HG03064 (cell line): Measurements from ENCODE around the gene PBXIP1.
"Not testable (repeated sequence)": the region's sequence is repeated elsewhere in the genome, so short reads cannot be mapped to it uniquely, and the experiment has no call there.

Experiments used
- ATAC-seq: cut with Tn5 transposase; IDR thresholded peaks from one replicate; pipeline ENCODE4 v1.9.1; 2021; ENCODE audit warnings: low read depth; ENCODE audit not compliant: unreplicated experiment

PBXIP1 gene

DNA sequence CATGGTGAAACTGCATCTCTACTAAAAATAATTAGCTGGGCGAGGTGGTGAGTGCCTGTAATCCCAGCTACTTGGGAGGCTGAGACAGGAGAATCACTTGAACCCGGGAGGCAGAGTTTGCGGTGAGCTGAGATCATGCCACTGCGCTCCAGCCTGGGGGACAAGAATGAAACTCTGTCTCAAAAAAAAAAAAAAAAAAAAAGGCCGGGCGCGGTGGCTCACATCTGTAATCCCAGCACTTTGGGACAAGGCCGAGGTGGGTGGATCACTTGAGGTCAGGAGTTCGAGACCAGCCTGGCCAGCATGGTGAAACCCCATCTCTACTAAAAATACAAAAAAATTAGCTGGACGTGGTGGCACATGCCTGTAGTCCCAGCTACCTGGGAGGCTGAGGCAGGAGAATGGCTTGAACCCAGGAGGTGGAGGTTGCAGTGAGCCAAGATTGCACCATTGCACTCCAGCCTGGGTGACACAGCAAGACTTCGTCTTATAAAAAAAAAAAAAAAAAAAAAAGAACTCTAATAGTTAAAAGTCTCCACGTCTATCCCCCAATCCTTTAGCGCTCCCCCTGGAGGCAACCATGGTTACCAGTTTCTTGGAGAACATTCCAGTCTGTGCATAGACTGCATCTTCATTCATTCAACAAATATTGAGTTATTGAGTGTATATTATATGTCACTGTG is 39.5 kb upstream of the PBXIP1 start:
- not testable (repeated sequence) for ATAC-seq

DNA sequence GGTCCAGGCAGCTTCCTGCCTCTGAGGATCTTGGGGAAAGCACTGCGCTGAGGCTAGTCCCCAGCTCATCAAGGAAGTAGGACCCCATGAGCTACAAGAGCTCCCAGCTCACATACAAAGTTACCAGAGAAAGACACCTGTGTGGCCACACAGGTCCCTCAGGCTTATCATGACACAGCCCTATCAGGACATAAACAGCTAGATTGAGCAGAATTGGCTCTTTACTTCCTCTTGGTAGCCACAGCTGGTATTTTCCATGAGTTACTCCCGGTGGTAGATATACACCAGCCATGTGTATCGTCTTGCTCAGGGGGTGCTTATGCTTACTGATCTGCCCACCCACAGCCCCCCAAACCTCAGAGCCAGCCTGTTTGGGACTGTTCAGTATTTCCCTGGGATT is 38.7 kb upstream of the PBXIP1 start:
- ATAC-seq = no peak

DNA sequence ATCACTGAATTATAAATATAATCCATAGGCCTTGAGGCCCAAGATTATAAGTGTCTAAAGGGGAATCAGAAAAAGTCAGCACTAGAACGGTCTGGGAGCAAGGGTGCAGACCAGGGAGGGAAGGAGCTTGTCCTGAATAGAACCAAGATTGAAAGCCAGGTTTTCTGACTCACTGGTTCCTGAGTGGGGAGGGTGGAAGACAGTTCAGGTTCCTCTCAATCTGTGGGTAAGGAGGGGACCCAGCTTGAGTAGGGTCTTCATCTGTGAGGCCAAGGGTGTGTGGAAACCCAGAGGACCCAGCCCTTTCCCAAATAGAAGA is 38.3 kb upstream of the PBXIP1 start:
- no peak for ATAC-seq

DNA sequence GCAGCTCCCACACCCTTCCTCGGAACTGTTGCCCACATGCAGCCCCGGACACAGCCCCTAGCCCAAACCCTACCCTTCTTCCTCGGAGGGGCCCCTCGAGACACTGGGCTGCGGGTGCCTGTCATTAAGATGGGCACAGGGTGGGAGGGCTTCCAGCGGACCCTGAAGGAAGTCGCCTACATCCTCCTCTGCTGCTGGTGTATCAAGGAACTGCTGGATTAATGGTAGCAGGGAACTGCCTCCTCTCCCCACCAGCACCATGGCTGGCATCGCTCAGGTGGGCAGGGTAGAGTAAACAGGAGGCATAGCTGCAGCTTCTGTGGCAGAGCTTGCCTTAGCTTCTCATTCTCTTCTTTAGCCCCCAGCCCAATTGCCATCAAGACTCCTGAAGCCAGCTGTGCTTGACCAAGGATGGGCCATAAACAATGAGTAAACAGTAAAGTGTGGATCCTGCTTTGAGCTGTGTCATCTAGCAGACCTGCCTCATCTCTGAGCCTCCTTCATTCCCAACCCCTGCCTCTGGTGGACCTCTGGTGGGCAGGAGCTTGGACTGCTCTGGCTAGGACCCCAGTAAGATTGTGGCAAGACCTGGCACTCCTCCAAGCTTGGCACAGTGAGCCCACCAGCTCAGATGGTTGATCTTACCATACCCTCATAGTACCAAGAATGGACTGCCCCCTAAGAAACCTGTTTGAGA is 37.8 kb upstream of the PBXIP1 start, which contains the start of gene LENEP:
TSS of gene LENEP (plus strand) at position 15 of the 697 bp plus-strand sequence. CDS start at position 37, 22 bp downstream.
- ATAC-seq = no peak

DNA sequence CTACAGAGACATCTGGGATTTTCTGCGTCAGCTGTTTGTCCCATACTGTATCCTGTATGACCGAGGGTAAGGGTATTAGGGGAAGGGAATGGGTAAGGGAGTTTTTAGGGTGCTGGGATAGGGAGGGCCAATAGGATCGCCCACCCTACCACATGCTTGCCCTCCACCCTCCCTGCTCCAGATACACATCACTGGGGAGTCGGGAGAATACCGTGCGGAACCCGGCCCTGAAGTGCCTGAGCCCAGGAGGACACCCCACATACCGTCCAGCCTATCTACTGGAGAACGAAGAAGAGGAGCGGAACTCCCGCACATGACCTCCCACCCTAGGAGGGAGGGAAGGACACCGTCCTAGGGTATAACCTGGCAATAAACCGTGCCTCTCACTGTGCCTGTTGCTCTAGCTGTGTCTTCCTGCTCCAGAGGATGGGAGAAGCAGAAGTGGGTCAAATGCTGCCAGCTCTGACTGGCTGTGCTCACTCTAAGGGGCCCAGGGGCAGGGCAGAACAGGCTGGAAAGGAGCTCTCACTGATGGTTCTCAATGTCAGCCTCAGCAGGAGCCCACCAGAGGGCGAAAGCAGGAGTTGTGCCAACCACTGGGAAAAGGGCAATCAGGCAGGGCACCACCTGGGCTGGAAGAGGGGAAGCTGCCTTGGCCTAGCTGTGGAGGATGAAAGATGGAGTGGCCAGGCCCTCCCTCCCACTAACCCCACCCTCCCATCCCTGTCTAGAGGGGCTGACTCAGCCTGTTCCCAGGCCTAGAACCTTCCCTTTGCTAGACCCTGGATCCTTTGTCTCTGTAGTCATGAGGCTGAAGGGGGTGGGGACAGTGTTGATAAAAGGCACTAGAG is 37.0 kb upstream of the PBXIP1 start:
- no peak for ATAC-seq

DNA sequence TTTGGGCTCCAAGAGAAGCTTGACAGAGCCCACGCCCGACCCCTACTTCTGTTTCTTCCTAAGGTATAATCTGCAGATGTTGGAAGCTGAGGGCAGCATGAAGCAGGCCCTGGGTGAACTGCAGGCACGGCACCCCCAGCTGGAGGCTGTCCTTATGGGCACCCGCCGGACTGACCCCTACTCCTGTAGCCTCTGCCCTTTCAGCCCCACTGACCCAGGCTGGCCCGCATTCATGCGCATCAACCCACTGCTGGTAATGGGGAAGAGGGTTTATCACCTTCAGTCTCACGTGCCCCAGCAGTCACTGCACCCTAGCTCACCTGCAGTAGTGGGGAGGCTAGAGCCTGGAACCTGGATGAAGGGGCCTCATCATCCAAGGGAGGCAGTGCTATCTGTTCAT is 34.4 kb upstream of the PBXIP1 start:
- no peak for ATAC-seq

DNA sequence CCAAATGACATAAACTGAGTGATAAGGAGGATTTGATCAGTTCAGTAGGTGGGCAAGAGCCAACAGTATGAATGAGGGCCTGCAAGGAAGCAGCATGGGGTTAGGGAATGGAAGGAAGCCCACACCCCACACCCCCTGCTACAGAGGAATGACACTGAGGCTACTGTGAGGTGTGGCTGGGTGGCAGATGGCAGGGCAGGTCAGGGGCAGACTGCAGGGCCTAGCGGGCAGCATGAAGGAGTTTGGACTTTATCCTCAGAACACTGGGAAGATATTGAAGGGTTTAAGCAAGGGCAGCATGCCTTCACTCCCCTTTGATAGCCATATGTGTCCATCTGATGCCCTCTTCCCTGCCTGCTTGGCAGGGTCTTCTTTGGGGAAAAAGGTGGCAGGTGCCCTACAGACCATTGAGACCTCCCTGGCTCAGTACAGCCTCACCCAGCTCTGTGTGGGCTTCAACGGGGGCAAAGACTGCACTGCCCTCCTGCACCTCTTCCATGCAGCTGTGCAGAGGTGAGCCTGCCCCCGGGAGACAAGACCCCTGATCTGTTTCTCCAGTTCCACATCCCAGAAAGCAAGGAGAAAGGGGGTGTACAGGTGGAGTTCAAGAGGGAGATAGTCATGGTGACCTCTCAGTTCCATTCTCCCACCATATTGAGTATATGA is 33.4 kb upstream of the PBXIP1 start:
- no peak for ATAC-seq

DNA sequence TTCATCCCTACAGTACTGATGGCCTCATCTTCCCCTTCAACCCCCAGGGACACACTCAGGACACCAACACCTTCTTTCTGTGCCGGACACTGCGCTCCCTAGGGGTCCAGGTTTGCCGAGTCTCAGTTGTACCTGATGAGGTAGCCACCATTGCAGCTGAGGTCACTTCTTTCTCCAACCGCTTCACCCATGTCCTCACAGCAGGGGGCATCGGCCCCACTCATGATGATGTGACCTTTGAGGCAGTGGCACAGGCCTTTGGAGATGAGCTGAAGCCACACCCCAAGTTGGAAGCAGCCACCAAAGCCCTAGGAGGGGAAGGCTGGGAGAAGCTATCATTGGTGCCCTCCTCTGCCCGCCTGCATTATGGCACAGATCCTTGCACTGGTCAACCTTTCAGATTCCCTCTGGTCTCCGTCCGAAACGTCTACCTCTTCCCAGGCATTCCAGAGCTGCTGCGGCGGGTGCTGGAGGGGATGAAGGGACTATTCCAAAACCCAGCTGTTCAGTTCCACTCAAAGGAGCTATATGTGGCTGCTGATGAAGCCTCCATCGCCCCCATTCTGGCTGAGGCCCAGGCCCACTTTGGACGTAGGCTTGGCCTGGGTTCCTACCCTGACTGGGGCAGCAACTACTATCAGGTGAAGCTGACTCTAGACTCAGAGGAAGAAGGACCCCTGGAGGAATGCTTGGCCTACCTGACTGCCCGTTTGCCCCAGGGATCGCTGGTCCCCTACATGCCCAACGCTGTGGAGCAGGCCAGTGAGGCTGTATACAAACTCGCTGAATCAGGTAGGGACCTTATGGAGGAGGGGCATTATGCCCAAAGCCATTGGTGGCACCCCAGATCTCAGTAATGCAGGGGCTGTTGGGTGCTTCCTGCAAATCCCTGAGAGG is 32.4 kb upstream of the PBXIP1 start:
- no peak for ATAC-seq

DNA sequence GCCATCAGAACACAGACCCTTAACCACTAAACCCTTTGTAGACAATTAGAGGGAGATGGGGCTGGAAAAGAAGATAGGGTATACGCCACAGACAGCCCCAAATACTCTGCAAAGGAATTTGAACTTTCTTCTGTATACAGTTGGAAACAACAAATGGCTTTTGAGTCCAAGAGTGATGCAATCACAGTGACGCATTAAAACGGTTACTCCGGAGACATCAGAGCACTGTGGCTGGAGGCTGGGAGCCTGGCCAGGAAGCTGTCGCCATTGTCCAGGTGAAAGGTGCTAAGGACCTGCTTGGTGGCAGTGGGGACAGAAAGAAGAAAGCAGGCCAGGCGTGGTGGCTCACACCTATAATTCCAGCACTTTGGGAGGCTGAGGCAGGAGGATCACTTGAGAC is 31.4 kb upstream of the PBXIP1 start:
- ATAC-seq = no peak

DNA sequence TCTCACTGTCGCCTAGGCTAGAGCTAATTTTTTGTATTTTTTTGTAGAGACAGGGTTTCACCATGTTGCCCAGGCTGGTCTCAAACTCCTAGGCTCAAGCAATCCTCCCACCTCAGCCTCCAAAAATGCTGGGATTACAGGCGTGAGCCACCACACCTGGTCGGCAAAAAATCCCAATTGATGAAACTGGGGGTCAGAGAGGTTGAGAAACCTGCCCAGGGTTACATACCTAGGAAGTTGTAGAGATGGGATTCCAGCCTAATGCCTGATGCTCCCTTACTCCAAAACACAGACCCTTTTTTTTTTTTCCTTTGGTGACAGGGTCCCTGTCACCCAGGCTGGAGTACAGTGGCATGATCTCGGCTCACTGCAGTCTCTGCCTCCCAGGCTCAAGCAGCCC is 30.8 kb upstream of the PBXIP1 start:
- not testable (repeated sequence) for ATAC-seq

DNA sequence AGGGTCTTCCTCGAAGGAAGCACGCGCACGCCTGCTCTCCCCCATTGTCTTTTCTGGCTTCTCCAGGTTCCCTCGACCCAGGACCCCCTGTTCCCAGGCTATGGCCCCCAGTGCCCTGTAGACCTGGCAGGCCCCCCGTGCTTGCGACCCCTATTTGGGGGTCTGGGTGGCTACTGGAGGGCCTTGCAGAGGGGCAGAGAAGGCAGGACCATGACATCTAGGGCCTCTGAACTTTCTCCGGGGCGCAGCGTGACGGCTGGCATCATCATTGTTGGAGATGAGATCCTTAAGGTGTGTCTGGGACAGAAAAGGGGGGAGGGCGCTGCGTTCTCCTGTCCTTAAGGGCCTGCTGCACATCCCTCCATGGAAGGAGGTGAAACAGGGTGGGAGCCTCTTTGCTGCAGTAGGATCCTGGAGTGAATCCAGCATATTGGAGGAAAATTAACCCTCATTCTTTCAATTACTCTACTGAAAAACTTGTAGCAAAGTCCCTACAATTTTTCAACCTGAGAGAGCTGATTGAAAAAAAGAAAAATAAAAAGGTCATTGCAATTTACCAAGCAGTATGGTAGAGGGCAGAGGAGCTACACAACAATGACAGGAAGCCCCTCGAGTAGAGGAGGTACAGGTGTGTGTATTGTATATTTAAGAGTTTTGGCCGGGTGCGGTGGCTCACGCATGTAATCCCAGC is 28.0 kb upstream of the PBXIP1 start:
- ATAC-seq = no peak

DNA sequence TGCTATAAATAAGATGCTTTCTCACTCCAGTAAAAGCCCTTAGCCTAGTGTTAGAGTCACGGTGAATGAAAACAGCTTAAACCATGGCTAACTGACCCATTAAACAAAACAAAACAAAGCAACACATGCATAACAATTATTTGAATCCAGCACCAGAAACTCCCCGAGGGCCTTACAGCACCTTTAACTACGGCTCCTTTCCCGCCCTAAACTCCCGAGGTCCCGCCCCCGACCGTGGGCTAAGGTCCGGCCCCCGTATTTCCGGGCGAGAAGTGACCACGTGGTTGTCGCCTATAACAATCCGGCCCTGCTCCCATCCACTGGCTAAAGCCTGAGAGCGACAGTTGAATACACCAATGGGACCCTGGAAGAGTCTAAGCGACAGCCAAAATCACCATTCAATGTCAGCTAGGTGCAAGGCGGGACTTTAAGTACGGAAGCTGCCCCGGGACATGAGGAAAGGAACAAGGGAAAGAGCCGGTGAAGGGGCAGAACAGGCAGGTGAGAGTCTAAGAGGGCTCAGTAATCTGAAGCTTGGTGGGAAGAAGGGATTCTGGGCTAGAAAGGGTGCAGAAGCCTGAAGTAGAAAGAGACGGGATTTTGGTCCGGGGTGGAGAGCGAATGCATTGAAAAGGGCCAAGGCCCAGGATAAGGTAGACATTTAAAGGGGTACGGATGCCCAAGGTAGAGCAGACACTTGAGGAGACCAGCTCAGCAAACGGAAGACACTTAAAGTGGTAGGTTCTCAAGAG is 27.2 kb upstream of the PBXIP1 start, which contains the start of gene FLAD1:
TSS of gene FLAD1 (plus strand) at position 448 of the 752 bp plus-strand sequence. CDS start 351 bp downstream, outside the sequence.
- peak; percentile 90 for ATAC-seq

DNA sequence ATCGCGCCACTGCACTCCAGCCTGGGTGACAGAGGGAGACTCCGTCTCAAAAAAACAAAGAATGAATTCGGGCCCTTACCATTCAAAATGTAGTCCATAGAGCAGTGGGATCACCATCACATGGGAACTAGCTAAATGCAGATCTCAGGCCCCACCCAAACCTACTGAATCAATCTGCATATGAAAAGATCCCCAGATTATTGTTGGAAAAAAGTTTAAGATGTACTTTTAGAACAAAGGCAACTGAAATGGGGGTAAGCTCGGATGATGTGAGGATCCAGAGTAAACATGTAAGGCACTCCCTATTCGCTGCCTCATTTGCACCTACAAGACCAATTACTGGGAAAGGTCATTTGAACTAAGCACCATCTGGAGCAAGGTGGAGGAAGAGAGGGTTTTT is 26.4 kb upstream of the PBXIP1 start:
- no peak for ATAC-seq

DNA sequence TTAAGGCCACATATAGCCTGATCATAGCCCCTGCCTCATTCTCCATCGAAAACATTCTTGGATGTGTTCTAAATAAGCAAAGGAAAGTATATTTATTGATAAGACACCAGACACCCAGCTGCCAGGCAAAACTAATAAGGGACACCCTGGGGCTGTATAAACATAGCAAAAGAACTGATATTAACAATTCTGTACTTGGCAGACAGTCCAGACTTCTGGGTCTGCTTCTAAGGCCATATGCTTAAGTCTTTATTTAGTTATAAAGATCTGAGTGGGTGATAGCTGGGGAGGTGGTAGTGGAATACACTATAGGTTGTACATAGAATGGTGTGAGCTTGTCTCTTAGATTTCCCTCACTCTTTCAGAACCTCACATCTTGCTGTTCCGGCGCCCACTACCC is 22.5 kb upstream of the PBXIP1 start:
- ATAC-seq = no peak

DNA sequence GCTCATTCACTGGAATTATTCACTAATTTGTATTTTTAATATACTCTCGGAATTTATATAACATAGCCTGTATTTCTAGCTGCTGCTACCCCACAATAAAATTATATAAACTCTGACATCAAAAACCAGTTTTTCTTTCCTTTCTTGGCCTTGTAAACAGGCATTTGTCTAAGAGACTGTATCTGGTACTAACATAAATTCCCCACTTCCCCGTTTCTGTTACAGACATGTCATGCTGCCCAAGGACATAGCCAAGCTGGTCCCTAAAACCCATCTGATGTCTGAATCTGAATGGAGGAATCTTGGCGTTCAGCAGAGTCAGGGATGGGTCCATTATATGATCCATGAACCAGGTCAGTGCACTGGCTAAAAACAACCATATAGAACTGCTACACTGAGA is 21.9 kb upstream of the PBXIP1 start:
- not testable (repeated sequence) for ATAC-seq

DNA sequence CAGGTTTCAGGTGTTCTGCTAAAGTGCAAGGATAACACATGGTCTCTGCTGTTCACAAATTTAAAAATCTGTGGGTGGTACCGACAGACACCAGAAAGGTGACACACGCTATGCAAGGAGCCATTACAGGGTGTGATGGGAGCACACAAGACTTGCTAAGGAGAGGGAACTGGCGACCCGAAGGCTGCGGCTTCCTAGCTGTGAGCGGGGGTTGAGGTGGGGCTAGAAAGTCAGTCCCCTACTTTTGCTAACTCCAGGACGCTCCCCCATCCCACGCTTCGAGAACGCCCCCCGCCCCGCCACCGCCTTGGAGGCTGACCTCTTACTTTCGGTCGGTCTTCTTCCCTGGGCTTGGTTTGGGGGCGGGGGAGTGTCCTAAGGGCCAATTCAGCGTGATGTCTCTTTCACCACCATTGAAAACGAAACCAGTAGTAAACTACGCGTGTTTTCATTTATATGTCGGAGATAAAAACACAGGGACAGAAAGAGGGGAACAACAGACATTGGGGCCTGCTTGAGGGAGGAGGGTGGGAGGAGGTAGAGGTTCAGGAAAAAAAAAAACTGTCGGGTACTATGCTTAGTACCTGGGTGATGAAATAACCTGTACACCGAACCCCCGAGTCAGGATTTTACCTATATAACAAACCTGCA is 19.6 kb upstream of the PBXIP1 start:
- ATAC-seq = no peak

DNA sequence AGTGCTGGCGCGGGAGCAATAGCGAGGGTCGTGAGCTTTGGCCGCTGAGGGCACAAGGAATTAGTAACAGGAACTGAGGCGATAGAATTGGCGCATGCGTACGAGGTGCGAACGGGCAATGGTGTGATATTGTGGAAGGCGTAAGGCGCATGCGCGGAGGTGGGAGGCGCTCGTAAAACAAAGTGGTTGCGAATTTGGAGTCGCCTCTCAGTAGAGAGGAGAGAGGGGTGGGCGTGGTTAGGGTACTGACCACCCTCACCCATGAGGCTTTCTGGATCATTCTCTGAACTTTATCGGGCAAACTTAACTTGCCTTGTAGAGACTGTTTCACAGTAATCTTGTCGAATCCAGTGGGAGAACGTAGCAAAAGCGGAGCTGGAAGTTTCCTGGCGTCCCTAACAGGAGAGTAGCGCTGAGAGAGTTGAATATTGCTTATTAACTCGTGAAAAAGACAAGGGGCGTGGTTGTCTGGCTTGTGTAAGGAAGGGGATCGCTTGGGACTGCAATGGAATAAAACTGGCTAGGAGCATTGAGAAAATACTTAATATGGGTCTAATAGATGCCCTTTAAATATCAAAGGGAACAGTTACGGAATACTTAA is 19.0 kb upstream of the PBXIP1 start:
- ATAC-seq = peak; percentile 41
